Right renal pelvis (tissue), 4 donors: ENCODE results near the gene CELF6. TPM values are rescaled to one million over a fixed set of nuclear protein-coding genes. Genes with fewer than 3 reads are reported as not detected.
A peak's percentile ranks its signal among the peaks of the same experiment; 100 is the strongest.

Source experiments
- DNase-seq, 4 donors: peaks; one replicate each; pipeline ENCODE4 v3.0.0-alpha.2; 2013; ENCODE audit warnings: low read depth in 4 of 4, low spot score in 3 of 4, missing footprints in 1 of 4
- polyA plus RNA-seq, 4 donors: library from polyadenylated mRNA; unstranded; fragments of 120-200 nt; gene quantifications; one replicate each; pipeline ENCODE4 v1.2.1, GENCODE V29; 2013; ENCODE audit not compliant: insufficient read length in 4 of 4

Gene CELF6
- polyA plus RNA-seq, 4 donors, result 3.9 to 5.2 (median 4.3) TPM

DNA sequence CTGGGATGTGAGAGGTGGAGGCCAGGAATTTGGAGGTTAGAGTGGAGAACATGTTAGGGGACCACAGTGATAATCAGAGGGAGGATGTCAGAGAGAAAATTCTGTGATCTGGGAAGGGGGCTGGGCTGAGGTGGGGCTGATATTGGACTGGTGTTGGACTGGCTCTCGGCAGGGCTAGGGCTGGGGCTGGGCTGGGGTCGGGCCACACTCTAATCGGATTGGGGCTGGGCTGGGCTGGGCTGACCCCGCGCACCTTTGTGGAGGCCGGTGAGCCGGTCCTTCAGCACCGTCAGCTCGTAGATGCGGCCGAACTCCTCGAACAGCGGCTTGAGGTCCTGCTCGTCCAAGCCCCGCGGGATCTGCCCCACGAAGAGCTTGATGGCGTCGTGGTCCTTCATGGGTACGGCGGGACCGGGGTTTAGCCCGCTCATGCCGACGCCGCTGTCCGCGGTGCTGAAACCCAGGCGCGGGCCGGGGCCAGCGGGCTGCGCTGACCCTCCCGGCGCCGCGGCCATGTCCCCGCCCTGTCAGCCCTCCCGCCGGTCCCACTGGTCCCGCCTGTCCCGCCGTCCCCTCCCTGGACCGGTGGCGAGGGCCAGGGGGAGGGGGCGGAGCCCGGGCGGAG lies 485 bp downstream of the CELF6 start:
- DNase-seq, result peak; percentile 60 to 70 (median 68)

DNA sequence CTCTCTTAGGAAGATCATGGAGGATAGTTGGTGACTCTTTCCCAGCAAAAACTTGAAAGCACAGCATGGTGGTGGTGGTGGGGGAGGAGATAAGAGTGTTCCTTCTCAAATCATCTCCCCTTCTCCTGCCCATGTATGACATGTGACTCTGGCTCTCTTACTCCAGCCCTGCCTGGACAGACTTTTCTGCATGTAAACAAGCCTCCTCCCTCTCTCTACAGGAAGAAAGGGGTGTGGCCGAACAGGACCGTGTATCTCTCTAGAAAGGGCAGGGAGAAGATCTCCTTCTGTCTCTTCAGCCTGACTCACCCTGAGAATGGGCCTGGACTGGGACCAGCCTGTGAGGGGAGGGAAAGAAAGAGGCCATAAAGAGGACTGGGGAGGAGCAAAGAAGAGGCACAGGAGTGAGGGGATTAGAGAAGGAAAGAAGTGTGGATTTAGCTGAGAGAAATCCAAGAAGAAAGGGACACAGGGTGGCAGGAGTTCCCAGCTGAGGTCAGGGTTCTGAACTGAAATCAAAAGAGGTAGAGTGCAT lies 1.5 kb downstream of the CELF6 start:
- no peak for DNase-seq

GRCh38 chr15:72315706-72316370 lies 4.1 kb downstream of the CELF6 start:
- no peak for DNase-seq

DNA sequence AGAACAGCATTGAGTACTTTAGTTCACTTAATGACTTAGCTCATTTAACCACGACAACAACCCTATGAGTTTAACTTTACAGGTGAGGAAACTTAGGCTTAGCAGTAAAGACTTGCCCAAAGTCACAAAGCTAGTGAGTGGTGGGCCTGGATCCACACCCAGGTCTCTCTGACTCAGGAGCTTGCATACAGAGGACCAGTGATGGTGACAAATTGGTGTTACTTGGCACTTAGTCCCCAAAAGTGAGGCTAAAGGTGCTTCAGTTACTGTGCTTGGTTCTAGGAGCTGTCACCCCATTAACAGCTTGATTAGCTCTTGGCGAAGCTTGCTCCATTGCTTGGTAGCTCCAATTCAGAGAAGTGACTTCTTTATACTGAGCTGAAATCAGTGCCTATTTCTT lies 6.1 kb downstream of the CELF6 start:
- DNase-seq, result no peak

GRCh38 chr15:72313448-72313840 lies 6.5 kb downstream of the CELF6 start:
- DNase-seq, result no peak

GRCh38 chr15:72312605-72313447 lies 7.1 kb downstream of the CELF6 start:
- peak in 2 of 4 donors; percentile 21 to 28 for DNase-seq

DNA sequence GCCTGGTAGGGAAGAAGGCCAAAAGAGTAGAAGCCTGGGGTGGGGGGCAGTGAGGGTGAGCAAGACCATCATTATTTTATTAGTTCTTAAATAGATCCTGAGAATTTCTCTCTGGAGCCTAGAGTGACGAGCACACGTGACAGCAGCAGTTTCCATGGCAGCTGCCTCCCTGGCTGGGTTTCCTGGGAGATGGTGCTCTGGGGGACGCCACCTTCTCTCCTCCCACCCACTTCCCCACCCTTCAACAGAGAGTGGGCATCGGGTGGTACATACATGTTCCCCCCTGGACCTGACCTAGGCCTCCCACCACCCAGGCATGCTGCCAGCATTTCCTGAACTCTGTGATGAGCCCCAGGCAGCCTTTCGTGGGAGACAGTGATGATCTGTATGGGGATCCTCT lies 12.9 kb downstream of the CELF6 start:
- no peak for DNase-seq

DNA sequence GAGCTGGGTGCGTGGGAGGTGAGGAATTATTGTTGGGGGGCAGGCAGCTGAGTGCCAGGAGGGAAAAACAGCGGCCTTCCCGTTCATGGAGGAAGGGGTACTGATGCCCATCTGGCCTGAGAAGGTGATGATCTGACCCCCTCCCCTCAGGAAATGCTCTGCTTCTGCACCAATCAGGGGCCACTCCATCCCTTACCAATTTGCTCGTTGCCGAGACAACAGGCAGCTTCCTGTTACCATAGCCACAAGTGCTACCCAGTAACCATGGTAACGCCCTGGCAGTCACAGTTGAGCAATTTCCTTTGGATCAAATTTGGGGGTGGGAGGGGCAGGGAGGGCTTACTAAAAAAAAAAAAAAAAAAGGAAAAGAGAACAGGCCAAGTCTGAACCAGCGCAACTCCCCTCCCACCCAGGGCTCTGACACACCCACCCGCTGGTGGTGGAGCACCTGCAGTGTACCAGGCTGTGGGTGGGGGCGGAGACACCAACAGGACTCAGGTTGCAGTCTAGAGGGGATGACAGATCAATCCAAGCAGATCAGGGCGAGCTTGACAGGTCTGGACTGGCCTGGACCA lies 13.7 kb downstream of the CELF6 start:
- DNase-seq, result no peak

GRCh38 chr15:72304596-72304995 lies 15.4 kb downstream of the CELF6 start:
- DNase-seq, result no peak

DNA sequence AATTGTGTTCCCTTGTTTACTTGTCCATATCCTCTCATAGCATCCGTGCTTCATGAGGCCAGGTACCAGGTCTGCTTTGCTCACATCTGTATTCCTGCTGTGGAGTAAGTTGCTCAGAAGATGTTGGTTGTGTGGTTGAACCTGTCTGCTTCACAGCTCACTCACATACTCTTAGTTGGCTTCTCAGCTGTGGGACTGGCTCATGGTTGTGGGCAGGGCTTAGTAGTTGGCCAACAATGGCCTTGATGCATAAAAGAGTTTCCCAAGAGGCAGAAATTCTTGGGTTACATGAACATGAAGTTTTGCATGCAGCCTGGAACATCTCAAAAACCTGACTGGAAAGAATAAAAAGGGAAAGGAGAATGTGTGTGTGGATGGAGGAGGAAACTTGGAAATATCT lies 17.0 kb downstream of the CELF6 start:
- no peak for DNase-seq

DNA sequence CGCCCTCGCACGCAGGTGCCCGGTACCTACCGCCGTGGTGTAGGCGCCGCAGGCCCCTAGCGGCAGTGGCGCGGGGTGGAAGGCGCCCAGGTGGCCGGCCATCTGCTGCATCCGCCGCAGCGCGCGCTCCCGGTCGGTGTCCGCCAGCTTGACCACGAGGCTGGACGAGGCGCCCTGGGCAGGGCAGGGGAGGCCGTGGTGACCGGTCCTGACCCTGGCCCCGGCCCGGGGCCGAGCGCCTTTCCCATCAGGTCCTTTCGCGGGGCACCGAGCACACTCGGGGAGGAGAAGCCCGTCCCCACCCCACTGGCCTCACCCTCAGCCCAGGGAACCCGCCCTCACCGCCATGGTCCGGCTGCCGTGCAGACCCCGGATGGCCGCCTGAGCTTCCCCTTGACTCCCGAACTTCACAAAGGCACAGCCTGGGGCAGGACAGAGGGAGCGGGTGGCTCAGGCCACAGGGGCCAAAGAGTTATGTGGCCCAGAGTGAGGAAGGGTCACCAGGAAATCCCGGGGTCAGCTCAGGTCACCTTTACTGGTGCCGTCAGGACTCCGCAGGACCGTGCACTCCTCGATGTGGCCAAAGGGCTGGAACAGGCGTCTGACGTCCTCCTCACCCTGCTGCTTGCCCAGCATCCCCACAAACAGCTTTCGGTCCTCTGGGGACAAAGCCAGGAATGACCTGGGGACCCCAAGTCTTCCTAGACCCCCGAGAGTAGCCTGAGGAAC lies 30.2 kb downstream of the CELF6 start:
- DNase-seq, result no peak

- DNase-seq, result no peak
These were observed 31.0 kb downstream of the CELF6 start for GRCh38 chr15:72288796-72289596.

- no peak for DNase-seq
These were observed 33.9 kb downstream of the CELF6 start for GRCh38 chr15:72285927-72286516.

GRCh38 chr15:72285402-72285801 lies 34.6 kb downstream of the CELF6 start:
- no peak for DNase-seq

DNA sequence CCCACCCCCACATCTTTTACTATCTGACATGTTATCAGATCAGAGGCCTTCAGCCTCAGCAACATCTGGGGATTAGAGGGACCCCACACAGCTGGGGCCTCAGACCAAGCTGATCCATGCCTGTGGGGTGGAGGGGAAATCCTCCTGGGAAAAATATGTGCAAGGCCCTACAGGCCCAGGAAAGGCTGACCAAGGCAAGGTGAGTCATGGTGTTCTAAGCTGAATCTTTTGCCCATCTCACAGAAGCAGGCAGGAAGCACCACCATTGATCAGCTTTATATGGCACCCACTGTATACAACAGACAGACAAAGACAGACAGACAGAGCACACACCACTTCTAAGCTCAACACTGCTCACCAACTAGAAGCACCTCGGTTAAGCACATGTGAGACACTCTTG lies 35.2 kb downstream of the CELF6 start:
- no peak for DNase-seq

- DNase-seq, result no peak
These were observed 38.2 kb downstream of the CELF6 start for GRCh38 chr15:72281713-72282112.

GRCh38 chr15:72280751-72281150 lies 39.2 kb downstream of the CELF6 start:
- DNase-seq, result no peak

- DNase-seq, result no peak
These were observed 41.2 kb downstream of the CELF6 start for GRCh38 chr15:72278737-72279136.

- no peak for DNase-seq
These were observed 43.6 kb downstream of the CELF6 start for GRCh38 chr15:72276326-72276700.
